H1 (cell line): ENCODE results near the gene PRMT9. TPM values are rescaled to one million over a fixed set of nuclear protein-coding genes. Genes with fewer than 3 reads are reported as not detected.

Source experiments
- CTCF ChIA-PET: fragments of 300-600 bp; sonication (Branson Sonifier 250); formaldehyde crosslinking; loops from one replicate; lab custom pipeline; 2021; ENCODE audit not compliant: partially characterized antibody; lab: Charles Lee
- POLR2A ChIA-PET: fragments of 300-600 bp; sonication (Branson Sonifier 250); formaldehyde crosslinking; loops from one replicate; lab custom pipeline; 2021; ENCODE audit warnings: inconsistent platforms; ENCODE audit not compliant: partially characterized antibody; lab: Charles Lee
- DNase-seq, 2 experiments: peaks; one replicate each; pipeline versions ENCODE4 v3.0.0 to v3.0.0-alpha.2; 2010 to 2022; ENCODE audit warnings: low spot score in 2 of 2, low read depth in 1 of 2, mixed read lengths in 1 of 2
- FAIRE-seq: peaks from 2 replicates; lab custom pipeline; 2011; peaks lifted over from hg19 to GRCh38; lab: Jason Lieb, UNC
- H2AFZ ChIP-seq: 2 replicates; pipeline ENCODE4 v1.8.1; 2012; ENCODE audit warnings: low read length, inconsistent platforms
- H2AK5ac ChIP-seq: 2 replicates; pipeline ENCODE4 v1.6.1; 2013; ENCODE audit warnings: low read depth, low read length
- H2BK120ac ChIP-seq: replicated peaks from 2 replicates; pipeline ENCODE3; 2013; ENCODE audit warnings: low read depth, low read length, inconsistent platforms
- H2BK12ac ChIP-seq: 2 replicates; pipeline ENCODE4 v1.6.1; 2013; ENCODE audit warnings: low read depth, low read length
- H2BK15ac ChIP-seq: 2 replicates; pipeline ENCODE4 v1.6.1; 2013; ENCODE audit warnings: low read length
- H2BK20ac ChIP-seq: 2 replicates; pipeline ENCODE4 v1.6.1; 2013; ENCODE audit warnings: low read length
- H2BK5ac ChIP-seq: 2 replicates; pipeline ENCODE4 v1.6.1; 2013; ENCODE audit warnings: low read depth, low read length
- H3K14ac ChIP-seq: 2 replicates; pipeline ENCODE4 v1.6.1; 2013; ENCODE audit warnings: inconsistent platforms; ENCODE audit not compliant: insufficient read length
- H3K18ac ChIP-seq: 2 replicates; pipeline ENCODE4 v1.6.1; 2013; ENCODE audit warnings: low read length; ENCODE audit errors: extremely low read depth
- H3K23ac ChIP-seq: 2 replicates; pipeline ENCODE4 v1.6.1; 2013; ENCODE audit warnings: inconsistent platforms; ENCODE audit not compliant: insufficient read length
- H3K23me2 ChIP-seq: 2 replicates; pipeline ENCODE4 v1.6.1; 2013; ENCODE audit warnings: low read depth, low read length
- H3K27ac ChIP-seq: 2 replicates; pipeline ENCODE4 v1.6.1; 2011; ENCODE audit warnings: low read depth, low read length, inconsistent platforms
- H3K27me3 ChIP-seq, 4 experiments: replicated peaks in 1 of 4; 1 replicate in 1 of 4; 2 replicates in 3 of 4; pipeline versions ENCODE4 v1.6.1 to v1.8.1; 2011 to 2013; ENCODE audit warnings: low read length in 3 of 4, mild to moderate bottlenecking in 3 of 4, inconsistent platforms in 2 of 4, mixed read lengths in 2 of 4, moderate library complexity in 1 of 4; ENCODE audit not compliant: control insufficient read depth in 3 of 4, insufficient read depth in 3 of 4; ENCODE audit errors: extremely low read depth in 1 of 4
- H3K36me3 ChIP-seq, 4 experiments: 2 replicates each; pipeline versions ENCODE4 v1.6.1 to v1.8.1; 2011 to 2013; ENCODE audit warnings: mild to moderate bottlenecking in 4 of 4, low read length in 3 of 4, moderate library complexity in 2 of 4, control low read depth in 1 of 4, inconsistent platforms in 1 of 4; ENCODE audit not compliant: insufficient read depth in 4 of 4, control insufficient read depth in 2 of 4
- H3K4ac ChIP-seq: replicated peaks from 2 replicates; pipeline ENCODE3; 2013; ENCODE audit warnings: low read length, low read depth, mixed read lengths, inconsistent platforms; ENCODE audit not compliant: insufficient read length
- H3K4me1 ChIP-seq, 4 experiments: replicated peaks in 1 of 4; 1 replicate in 1 of 4; 2 replicates in 3 of 4; pipeline versions ENCODE4 v1.6.1 to v1.8.1; 2011 to 2013; ENCODE audit warnings: low read length in 3 of 4, inconsistent platforms in 2 of 4, mixed read lengths in 1 of 4; ENCODE audit not compliant: insufficient read depth in 4 of 4, control insufficient read depth in 3 of 4
- H3K4me2 ChIP-seq, 2 experiments: 2 replicates each; pipeline versions ENCODE4 v1.6.1 to v1.8.1; 2011 to 2013; ENCODE audit warnings: low read depth in 2 of 2, low read length in 2 of 2, control low read depth in 1 of 2, inconsistent platforms in 1 of 2, mild to moderate bottlenecking in 1 of 2; ENCODE audit not compliant: insufficient read depth in 1 of 2
- H3K4me3 ChIP-seq, 4 experiments: fragments of 200-600, 300-600 bp in 1 of 4; sonication (generic), shearing (Covaris generic), sonication (Bioruptor Twin) in 1 of 4; 2 replicates each; pipeline versions ENCODE4 v1.5.1 to v1.8.1; 2011 to 2016; ENCODE audit warnings: low read length in 4 of 4, low read depth in 3 of 4, control low read depth in 2 of 4, inconsistent platforms in 2 of 4, mild to moderate bottlenecking in 2 of 4, mixed read lengths in 1 of 4, moderate library complexity in 1 of 4; ENCODE audit not compliant: insufficient read depth in 2 of 4; ENCODE audit errors: extremely low read depth in 1 of 4
- H3K56ac ChIP-seq: replicated peaks from 2 replicates; pipeline ENCODE3; 2013; ENCODE audit warnings: low read depth, mild to moderate bottlenecking, mixed read lengths, low read length, inconsistent platforms; ENCODE audit not compliant: insufficient read length
- H3K79me1 ChIP-seq: 2 replicates; pipeline ENCODE4 v1.6.1; 2013; ENCODE audit warnings: low read depth, low read length, control low read depth
- H3K79me2 ChIP-seq, 2 experiments: 2 replicates each; pipeline versions ENCODE4 v1.6.1 to v1.8.1; 2012 to 2013; ENCODE audit warnings: low read length in 2 of 2, mild to moderate bottlenecking in 2 of 2, inconsistent platforms in 1 of 2; ENCODE audit not compliant: insufficient read depth in 2 of 2, control insufficient read depth in 1 of 2
- H3K9ac ChIP-seq, 4 experiments: replicated peaks in 1 of 4; 1 replicate in 1 of 4; 2 replicates in 3 of 4; pipeline versions ENCODE4 v1.6.1 to v1.8.1; 2011 to 2013; ENCODE audit warnings: low read depth in 3 of 4, low read length in 3 of 4, control low read depth in 2 of 4, mild to moderate bottlenecking in 2 of 4, moderate library complexity in 2 of 4, inconsistent platforms in 1 of 4; ENCODE audit errors: extremely low read depth in 1 of 4
- H3K9me3 ChIP-seq, 2 experiments: 2 replicates each; pipeline versions ENCODE4 v1.6.1 to v1.8.1; 2012 to 2013; ENCODE audit warnings: mild to moderate bottlenecking in 2 of 2, moderate library complexity in 2 of 2, control low read depth in 1 of 2, inconsistent platforms in 1 of 2, low read depth in 1 of 2, low read length in 1 of 2, mixed read lengths in 1 of 2; ENCODE audit not compliant: insufficient read depth in 2 of 2
- H4K20me1 ChIP-seq, 2 experiments: replicated peaks in 1 of 2; 2 replicates each; pipeline versions ENCODE3 to v1.8.1; 2011 to 2013; ENCODE audit warnings: inconsistent platforms in 2 of 2, low read length in 2 of 2, mild to moderate bottlenecking in 1 of 2; ENCODE audit not compliant: insufficient read depth in 2 of 2, control insufficient read depth in 1 of 2
- H4K5ac ChIP-seq: 2 replicates; pipeline ENCODE4 v1.6.1; 2013; ENCODE audit warnings: low read length, low read depth, mixed read lengths, inconsistent platforms; ENCODE audit not compliant: insufficient read length
- H4K8ac ChIP-seq: 2 replicates; pipeline ENCODE4 v1.8.0; 2013; ENCODE audit warnings: mild to moderate bottlenecking, moderate library complexity, low read length, inconsistent platforms; ENCODE audit not compliant: insufficient read depth; ENCODE audit errors: extremely low read depth
- H4K91ac ChIP-seq: replicated peaks from 2 replicates; pipeline ENCODE3; 2013; ENCODE audit warnings: low read length, mixed read lengths, inconsistent platforms; ENCODE audit not compliant: insufficient read length
- EGR1 ChIP-seq: IDR thresholded peaks from 2 replicates; pipeline ENCODE4 v1.6.1; 2011; ENCODE audit warnings: low read depth, low read length, borderline replicate concordance
- SAP30 ChIP-seq: fragments of 300-600 bp; sonication (generic); IDR thresholded peaks from 2 replicates; pipeline ENCODE4 v1.7.1; 2012; ENCODE audit warnings: low read length, moderate library complexity, mild to moderate bottlenecking, inconsistent platforms; ENCODE audit not compliant: insufficient read depth, insufficient replicate concordance
- WGBS, 2 experiments: shearing (Covaris generic) in 1 of 2; methylation state at CpG; one replicate each; pipeline versions ENCODE4 v1.1.6 to v1.1.7; 2013 to 2015; ENCODE audit warnings: low lambda C conversion rate in 2 of 2, mixed read lengths in 2 of 2, inconsistent platforms in 1 of 2, low coverage in 1 of 2, missing lambda C conversion rate in 1 of 2; ENCODE audit not compliant: insufficient replicate concordance in 2 of 2, insufficient coverage in 1 of 2, insufficient read length in 1 of 2; ENCODE audit errors: extremely low coverage in 1 of 2, missing lambda C conversion rate in 1 of 2; 5-methylcytosine and 5-hydroxymethylcytosine counted together
- polyA plus RNA-seq, 7 experiments: library from polyadenylated mRNA; depleted of rRNA in 3 of 7; stranded (reverse) in 5 of 7; unstranded in 2 of 7; fragments of >200 nt in 5 of 7; fragments of 200-250 nt in 2 of 7; gene quantifications; 1 replicate in 5 of 7; 2 replicates in 1 of 7; 4 replicates in 1 of 7; pipeline versions ENCODE4 v1.2.1 to v1.2.3, GENCODE V29; 2011 to 2013; ENCODE audit warnings: missing spikeins in 2 of 7, mixed read lengths in 2 of 7
- total RNA-seq: library from RNA; stranded (reverse); fragmentation: NEBNext Ultra II Directional; extraction: Animal tissue kit (Norgen Biotek cat#: 25700); gene quantifications from 2 replicates; pipeline ENCODE4 v1.2.1, GENCODE V29; 2021

The PRMT9 gene
- total and polyA plus RNA-seq, 2 of the 8 experiments (the other 6 are each of a cell fraction or from before 2014, with no cell fraction given), result 3.8 to 9.6 TPM

- Histone ChIP-seq H4K20me1 (peaks cover 0 to 3% of the 10 kb centered on the region in 2 experiments), H4K5ac (no peak overlapping the region), H3K4me1 (peaks cover 0 to 5% (median 2%) of the 10 kb centered on the region in 4 experiments; a peak in 2 of 7 replicates), H3K56ac (no peak overlapping the region), H2BK15ac (no peak overlapping the region), H2AFZ (peak overlapping the region; percentile 53), H4K8ac (no peak overlapping the region; the same call in 1 of the 2 replicates), H3K27me3 (no peaks in the 10 kb centered on the region), H2BK12ac (no peak overlapping the region), H3K23me2 (peaks cover 5% of the 10 kb centered on the region), H3K4me3 (peak overlapping the region; percentile 83 to 100 (median 90)), H4K91ac (no peak overlapping the region), H3K79me1 (peaks cover 5% of the 10 kb centered on the region; the same call in 1 of the 2 replicates), H3K4me2 (peak overlapping the region; percentile 80 to 87), H3K27ac (peak overlapping the region; percentile 87), H2BK5ac (peak overlapping the region; percentile 73; the same call in 1 of the 2 replicates), H3K9ac (peak overlapping the region; percentile 68 to 87 (median 80)), H3K9me3 (no peaks in the 10 kb centered on the region)
- POLR2A ChIA-PET, result interaction anchor here (0.7 to 2.2 kb wide), 7 partner anchors 9 to 249 kb away, joined by 3 to 10 read pairs (median 4); partner anchors contain the start of gene PRMT9
- DNase-seq, result no peak
- TF ChIP-seq SAP30 (peak; percentile 17), EGR1 (no peak)
- TF ChIP-seq, all 59 proteins: peak for 1
- 21% methylated on average over 17 of the region's 17 CpGs; no CpG with 5 or more reads in 1 of the 2 experiments for WGBS, 2 experiments
- H3K14ac ChIP-seq, result no peak overlapping the region
- H3K79me2 ChIP-seq, result peaks cover 8 to 55% of the 10 kb centered on the region in 2 experiments
- FAIRE-seq, result no peak
- H3K23ac ChIP-seq, result no peak overlapping the region
- CTCF ChIA-PET, result interaction anchor here (1.0 to 4.8 kb wide), 5 partner anchors 11 to 248 kb away, joined by 3 to 29 read pairs (median 4); no protein-coding TSS in a partner anchor
- no peak overlapping the region for H2BK120ac ChIP-seq
- no peak overlapping the region for H3K18ac ChIP-seq
- H3K4ac ChIP-seq, result no peak overlapping the region
- no peak overlapping the region for H2AK5ac ChIP-seq
- no peak overlapping the region for H2BK20ac ChIP-seq
- H3K36me3 ChIP-seq, result peaks cover 0 to 17% (median 3%) of the 10 kb centered on the region in 4 experiments; a peak in 3 of 8 replicates
Measured at GRCh38 chr4:147617841-147618691, 65.9 kb downstream of the PRMT9 start.
